Adrenal gland (tissue), 5 donors: Measurements from ENCODE around the gene COL1A2.

ENCODE experiments used
- CTCF ChIP-seq, 6 experiments: fragments of 450-650 bp in 4 of 6; fragments of 200-600 bp in 2 of 6; sonication (generic) in 1 of 6; IDR thresholded peaks; 1 replicate in 5 of 6; 2 replicates in 1 of 6; pipeline versions ENCODE4 v1.5.1 to v1.8.0; 2016 to 2021; ENCODE audit warnings: antibody characterized with exemption in 6 of 6, mild to moderate bottlenecking in 2 of 6, moderate library complexity in 1 of 6
- POLR2A ChIP-seq, 2 donors: fragments of 450-650 bp; IDR thresholded peaks; one replicate each; pipeline ENCODE4 v1.6.1; 2017; ENCODE audit warnings: antibody characterized with exemption in 2 of 2, mild to moderate bottlenecking in 2 of 2, moderate library complexity in 1 of 2
- donor health status: DM: no; HTN: no; CAD: no.

- TF ChIP-seq CTCF (IDR thresholded peaks at IDR 0.05): no peak
- TF ChIP-seq POLR2A (IDR thresholded peaks at IDR 0.05): no peak
Measured at GRCh38 chr7:94476251-94476840, 81.7 kb downstream of the COL1A2 start.
